T-cell (primary cell): ENCODE data around the gene MORC3. TPM values are rescaled to one million over a fixed set of nuclear protein-coding genes. Genes with fewer than 3 reads are reported as not detected.

ENCODE experiments used
- ATAC-seq, 4 experiments: fragments of 200-7000 bp in 3 of 4; fragments of 150-1000 bp in 1 of 4; cut with Tn5 transposase; replicated peaks in 1 of 4; 1 replicate in 3 of 4; 2 replicates in 1 of 4; pipeline ENCODE4 v1.10.0; 2021; ENCODE audit warnings: moderate library complexity in 3 of 4, mild to moderate bottlenecking in 2 of 4, moderate number of reproducible peaks in 1 of 4
- CTCF ChIA-PET, 2 donors: fragments of 300-600 bp; sonication (Branson Sonifier 250); formaldehyde crosslinking; loops; one replicate each; lab custom pipeline; 2022; ENCODE audit warnings: antibody characterized with exemption in 2 of 2; lab: Charles Lee
- POLR2A ChIA-PET, 2 donors: fragments of 300-600 bp; sonication (Branson Sonifier 250); formaldehyde crosslinking; loops; one replicate each; lab custom pipeline; 2022; ENCODE audit warnings: antibody characterized with exemption in 2 of 2; lab: Charles Lee
- DNase-seq, 35 experiments: peaks; one replicate each; pipeline versions ENCODE4 v3.0.0 to v3.0.0-alpha.2; 2013 to 2023
- H3K27ac ChIP-seq: one replicate; pipeline ENCODE4 v1.5.1; 2013; ENCODE audit warnings: low read length
- H3K27me3 ChIP-seq, 2 experiments: replicated peaks in 1 of 2; 1 replicate in 1 of 2; 2 replicates in 1 of 2; pipeline versions ENCODE4 v1.6.1 to v1.7.0; 2013; ENCODE audit warnings: low read length in 1 of 2, mixed read lengths in 1 of 2; ENCODE audit not compliant: control insufficient read depth in 2 of 2, insufficient read depth in 2 of 2; ENCODE audit errors: extremely low read depth in 1 of 2
- H3K36me3 ChIP-seq, 2 donors: 1 replicate in 1 of 2; 2 replicates in 1 of 2; pipeline versions ENCODE4 v1.6.1 to v1.7.0; 2013; ENCODE audit warnings: low read length in 1 of 2; ENCODE audit not compliant: control insufficient read depth in 2 of 2, insufficient read depth in 1 of 2; ENCODE audit errors: extremely low read depth in 1 of 2
- H3K4me1 ChIP-seq, 2 experiments: 1 replicate in 1 of 2; 2 replicates in 1 of 2; pipeline versions ENCODE4 v1.6.1 to v1.7.0; 2013; ENCODE audit warnings: low read length in 2 of 2, mixed read lengths in 1 of 2; ENCODE audit not compliant: insufficient read depth in 2 of 2, control insufficient read depth in 1 of 2; ENCODE audit errors: extremely low read depth in 1 of 2
- H3K4me3 ChIP-seq, 2 donors: 1 replicate in 1 of 2; 2 replicates in 1 of 2; pipeline versions ENCODE4 v1.5.1 to v1.7.0; 2013; ENCODE audit warnings: mild to moderate bottlenecking in 2 of 2, low read length in 1 of 2, moderate library complexity in 1 of 2; ENCODE audit not compliant: control insufficient read depth in 1 of 2; ENCODE audit errors: extremely low read depth in 1 of 2
- H3K9me3 ChIP-seq: 2 replicates; pipeline ENCODE4 v1.7.0; 2013
- H3K27ac Mint-ChIP-seq, 2 donors: one replicate each; pipeline ENCODE4 v1.8.0; 2020 to 2021; ENCODE audit warnings: mild to moderate bottlenecking in 2 of 2, mixed read lengths in 2 of 2
- H3K27me3 Mint-ChIP-seq, 2 donors: one replicate each; pipeline ENCODE4 v1.8.0; 2021 to 2022; ENCODE audit warnings: mixed read lengths in 2 of 2
- H3K36me3 Mint-ChIP-seq: one replicate; pipeline ENCODE4 v1.8.0; 2021; ENCODE audit warnings: mixed read lengths
- H3K4me1 Mint-ChIP-seq, 3 donors: one replicate each; pipeline ENCODE4 v1.8.0; 2020 to 2022; ENCODE audit warnings: mixed read lengths in 3 of 3, mild to moderate bottlenecking in 1 of 3
- H3K4me3 Mint-ChIP-seq, 3 donors: one replicate each; pipeline ENCODE4 v1.8.0; 2020 to 2022; ENCODE audit warnings: mild to moderate bottlenecking in 3 of 3, mixed read lengths in 3 of 3, moderate library complexity in 3 of 3
- H3K9me3 Mint-ChIP-seq, 3 donors: one replicate each; pipeline ENCODE4 v1.8.0; 2020 to 2022; ENCODE audit warnings: mixed read lengths in 3 of 3
- WGBS: methylation state at CpG from one replicate; pipeline ENCODE4 v1.1.5; 2013; ENCODE audit warnings: missing lambda C conversion rate; ENCODE audit not compliant: insufficient coverage; 5-methylcytosine and 5-hydroxymethylcytosine counted together
- total RNA-seq, 35 experiments: library from RNA in 6 of 35; stranded (reverse) in 6 of 35; fragments of 120-200 nt in 1 of 35; gene quantifications; one replicate each; pipeline versions ENCODE4 v1.2.1 to v1.2.4 and lab custom pipeline; 2013 to 2026

The MORC3 gene
- total RNA-seq, 5 donors from 2014 or later (not counting 1 experiment from before 2014, with no cell fraction given): 53.1 to 74.8 (median 71.6) TPM

GRCh38 chr21:36420571-36421339 lies 100.8 kb downstream of the MORC3 start:
- POLR2A ChIA-PET: no interaction called here
- ATAC-seq (no peak), DNase-seq (no peak)
- CTCF ChIA-PET: no interaction called here
- WGBS: 97% methylated on average over 13 of the region's 18 CpGs
- Histone ChIP-seq H3K36me3 (no peaks in the 10 kb centered on the region), H3K27ac (no peak overlapping the region), H3K9me3 (no peaks in the 10 kb centered on the region), H3K4me3 (no peak overlapping the region), H3K4me1 (no peaks in the 10 kb centered on the region), H3K27me3 (peaks cover 0 to 6% of the 10 kb centered on the region in 2 experiments)
- Mint-ChIP-seq H3K27ac (no peak overlapping the region), H3K27me3 (no peaks in the 10 kb centered on the region), H3K4me3 (no peak overlapping the region), H3K4me1 (no peaks in the 10 kb centered on the region), H3K36me3 (peaks cover 12% of the 10 kb centered on the region), H3K9me3 (no peaks in the 10 kb centered on the region)

- Histone ChIP-seq H3K4me1 (no peaks in the 10 kb centered on the region), H3K9me3 (no peaks in the 10 kb centered on the region), H3K27ac (no peak overlapping the region), H3K27me3 (peaks cover 0 to 6% of the 10 kb centered on the region in 2 experiments), H3K4me3 (no peak overlapping the region), H3K36me3 (no peaks in the 10 kb centered on the region)
- H3K4me1 Mint-ChIP-seq: no peaks in the 10 kb centered on the region
- DNase-seq (peak in 3 of 35 experiments; percentile 4 to 35 (median 6)), ATAC-seq (no peak)
- H3K27me3 Mint-ChIP-seq: no peaks in the 10 kb centered on the region
- ChIA-PET CTCF (no interaction called here), POLR2A (no interaction called here)
- H3K9me3 Mint-ChIP-seq: no peaks in the 10 kb centered on the region
- H3K27ac Mint-ChIP-seq: no peak overlapping the region
- H3K36me3 Mint-ChIP-seq: peaks cover 3% of the 10 kb centered on the region
- WGBS: 82% methylated on average over 22 of the region's 28 CpGs
- H3K4me3 Mint-ChIP-seq: no peak overlapping the region
Measured at GRCh38 chr21:36422279-36423098, 102.5 kb downstream of the MORC3 start.

GRCh38 chr21:36423771-36424433 lies 103.9 kb downstream of the MORC3 start:
- no peak for ATAC-seq
- POLR2A ChIA-PET: interaction anchor here in 1 of 2 donors (0.6 kb wide), 1 partner anchor 75 kb away, joined by 4 read pairs; no protein-coding TSS in a partner anchor
- H3K27ac Mint-ChIP-seq: no peak overlapping the region

GRCh38 chr21:36424592-36424991 lies 104.6 kb downstream of the MORC3 start:
- 95% methylated on average over 6 of the region's 8 CpGs for WGBS
- Mint-ChIP-seq H3K4me1 (peaks cover under 1 to 11% (median 3%) of the 10 kb centered on the region in 3 donors), H3K9me3 (no peaks in the 10 kb centered on the region), H3K27me3 (peaks cover 0 to 4% of the 10 kb centered on the region in 2 donors), H3K27ac (no peak overlapping the region), H3K36me3 (no peaks in the 10 kb centered on the region), H3K4me3 (no peak overlapping the region)
- Histone ChIP-seq H3K27ac (no peak overlapping the region), H3K9me3 (no peaks in the 10 kb centered on the region), H3K36me3 (no peaks in the 10 kb centered on the region), H3K4me1 (peaks cover 0 to 1% of the 10 kb centered on the region in 2 experiments), H3K4me3 (no peak overlapping the region), H3K27me3 (peaks cover 0 to 7% of the 10 kb centered on the region in 2 experiments)
- POLR2A ChIA-PET: no interaction called here
- CTCF ChIA-PET: no interaction called here
- DNase-seq: no peak
- ATAC-seq: no peak

More at GRCh38 chr21:36423771-36424433, 103.9 kb downstream of the MORC3 start:
- no peaks in the 10 kb centered on the region for H3K9me3 ChIP-seq
- CTCF ChIA-PET: no interaction called here
- WGBS: 82% methylated on average over 7 of the region's 12 CpGs
- DNase-seq: no peak
- Mint-ChIP-seq H3K36me3 (no peaks in the 10 kb centered on the region), H3K4me1 (peaks cover 0 to 5% (median 0%) of the 10 kb centered on the region in 3 donors), H3K4me3 (no peak overlapping the region), H3K27me3 (peaks cover 0 to 3% of the 10 kb centered on the region in 2 donors), H3K9me3 (no peaks in the 10 kb centered on the region)
- peaks cover 0 to 6% of the 10 kb centered on the region in 2 experiments for H3K27me3 ChIP-seq
- no peak overlapping the region for H3K4me3 ChIP-seq
- no peak overlapping the region for H3K27ac ChIP-seq
- no peaks in the 10 kb centered on the region for H3K36me3 ChIP-seq
- H3K4me1 ChIP-seq: no peaks in the 10 kb centered on the region

- Histone ChIP-seq H3K36me3 (no peaks in the 10 kb centered on the region), H3K9me3 (no peaks in the 10 kb centered on the region), H3K27ac (no peak overlapping the region), H3K4me1 (peaks cover 0 to 8% of the 10 kb centered on the region in 2 experiments), H3K27me3 (peaks cover 0 to 14% of the 10 kb centered on the region in 2 experiments), H3K4me3 (no peak overlapping the region)
- Mint-ChIP-seq H3K36me3 (no peaks in the 10 kb centered on the region), H3K9me3 (no peaks in the 10 kb centered on the region), H3K27me3 (peaks cover 2 to 9% of the 10 kb centered on the region in 2 donors), H3K27ac (no peak overlapping the region), H3K4me3 (no peak overlapping the region), H3K4me1 (peaks cover 8 to 18% (median 10%) of the 10 kb centered on the region in 3 donors)
- no peak for DNase-seq
- 93% methylated on average over 5 of the region's 9 CpGs for WGBS
- no peak for ATAC-seq
- ChIA-PET CTCF (interaction anchor here in 1 of 2 donors (0.7 kb wide), 1 partner anchor 288 kb away, joined by 3 read pairs; no protein-coding TSS in a partner anchor), POLR2A (no interaction called here)
Measured at GRCh38 chr21:36425286-36425685, 105.3 kb downstream of the MORC3 start.
